ENCODE data around the gene FDX2.
"Not testable (repeated sequence)": the region's sequence is repeated elsewhere in the genome, so short reads cannot be mapped to it uniquely, and the experiment has no call there.

Gene FDX2

DNA sequence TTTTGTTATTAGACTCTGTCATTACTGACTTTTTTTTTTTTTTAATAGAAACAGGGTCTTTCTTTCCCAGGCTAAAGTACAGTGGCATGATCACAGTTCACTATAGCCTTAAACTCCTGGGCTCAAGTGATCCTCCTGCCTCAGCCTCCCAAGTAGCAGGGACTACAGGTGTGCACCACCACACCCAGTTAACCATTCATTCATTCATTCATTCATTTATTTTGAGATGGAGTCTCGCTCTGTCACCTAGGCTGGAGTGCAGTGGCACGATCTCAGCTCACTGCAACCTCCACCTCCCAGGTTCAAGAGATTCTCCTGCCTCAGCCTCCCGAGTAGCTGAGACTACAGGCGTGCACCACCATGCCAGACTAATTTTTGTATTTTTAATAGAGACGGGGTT, 33.8 kb downstream of the FDX2 start:
- not testable (repeated sequence) for DNase-seq

- DNase-seq = no peak
Measured at GRCh38 chr19:10279737-10280442, 35.9 kb downstream of the FDX2 start.

DNA sequence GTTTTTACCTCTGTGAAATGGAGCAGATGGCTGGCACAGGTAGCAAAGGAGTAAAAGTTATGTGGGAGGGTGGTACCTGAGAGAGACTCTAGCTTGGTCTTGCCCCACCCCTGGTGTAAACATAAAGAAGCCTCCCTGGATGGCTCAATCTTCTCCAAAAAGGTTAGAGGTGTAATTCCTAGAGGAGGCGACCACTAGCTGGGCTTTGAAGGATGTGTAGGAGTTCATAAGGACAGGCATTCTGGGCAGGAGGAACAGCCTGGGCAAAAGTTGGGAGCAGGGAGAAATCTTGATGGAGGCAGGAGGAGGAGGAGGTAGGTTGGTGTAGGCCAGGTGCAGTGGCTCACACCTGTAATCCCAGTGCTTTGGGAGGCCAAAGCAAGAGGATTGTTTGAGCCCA, 36.9 kb downstream of the FDX2 start:
- DNase-seq = no peak

DNA sequence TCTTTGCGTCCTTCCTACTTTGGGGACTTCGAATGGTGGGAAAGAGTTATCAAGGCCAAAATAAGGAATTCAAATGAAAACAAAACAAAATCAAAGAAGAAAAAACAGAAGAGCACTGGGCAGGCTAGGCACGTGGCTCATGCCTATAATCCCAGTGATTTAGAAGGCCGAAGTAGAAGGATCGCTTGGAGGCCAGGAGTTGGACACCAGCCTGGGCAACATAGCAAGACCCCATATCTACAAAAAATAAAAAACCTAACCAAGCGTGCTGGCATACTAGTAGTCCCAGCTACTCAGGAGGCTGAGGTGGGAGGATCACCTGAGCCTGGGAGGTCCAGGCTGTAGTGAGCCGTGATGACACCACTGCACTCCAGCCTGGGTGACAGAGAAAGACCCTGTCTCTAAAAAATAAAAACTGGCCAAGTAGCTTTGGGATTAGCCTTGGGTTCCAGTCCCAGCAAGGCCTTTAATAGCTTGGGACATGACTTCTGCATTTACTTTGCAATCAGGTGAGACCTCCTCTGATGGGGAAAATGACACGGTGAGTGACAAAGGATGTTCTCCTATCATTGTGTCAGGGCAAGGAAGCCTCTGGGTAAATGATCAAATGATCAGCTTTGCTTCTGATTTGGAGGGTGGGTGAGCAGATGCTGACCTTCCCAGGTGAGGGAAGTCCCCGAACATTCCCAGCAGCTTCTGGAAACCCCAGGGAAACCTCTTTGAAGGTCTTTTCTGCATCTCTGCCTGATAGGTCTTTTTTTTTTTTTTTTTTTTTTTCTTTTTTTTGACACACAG, 37.8 kb downstream of the FDX2 start:
- DNase-seq = no peak

GRCh38 chr19:10274589-10274988, 41.2 kb downstream of the FDX2 start:
- DNase-seq = no peak

DNA sequence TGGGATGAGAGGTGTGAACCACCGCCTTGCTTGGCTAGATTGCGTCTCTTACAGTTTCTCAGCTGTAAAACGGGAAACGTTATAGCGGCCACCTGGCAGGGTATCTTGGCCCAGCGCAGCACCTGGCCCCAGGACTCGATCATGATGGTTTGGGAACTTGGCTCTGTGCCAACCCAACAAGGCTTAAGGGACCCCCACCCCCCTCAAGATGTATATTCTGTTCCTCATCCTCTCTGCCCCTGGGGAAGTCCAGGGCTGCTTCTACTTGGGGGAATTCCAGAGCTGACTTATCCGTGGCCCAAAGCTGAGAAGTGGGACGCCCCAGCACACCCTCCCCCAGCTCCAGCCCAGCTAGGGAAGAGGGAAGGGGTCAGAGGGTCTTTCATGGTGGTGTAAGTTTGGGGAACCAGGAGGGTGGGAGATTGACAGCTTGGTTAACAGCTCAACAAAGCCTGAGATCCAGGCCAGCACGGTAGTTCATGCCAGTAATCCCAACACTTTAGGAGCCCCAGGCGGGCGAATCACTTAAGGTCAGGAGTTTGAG, 44.2 kb downstream of the FDX2 start:
- no peak for DNase-seq

DNA sequence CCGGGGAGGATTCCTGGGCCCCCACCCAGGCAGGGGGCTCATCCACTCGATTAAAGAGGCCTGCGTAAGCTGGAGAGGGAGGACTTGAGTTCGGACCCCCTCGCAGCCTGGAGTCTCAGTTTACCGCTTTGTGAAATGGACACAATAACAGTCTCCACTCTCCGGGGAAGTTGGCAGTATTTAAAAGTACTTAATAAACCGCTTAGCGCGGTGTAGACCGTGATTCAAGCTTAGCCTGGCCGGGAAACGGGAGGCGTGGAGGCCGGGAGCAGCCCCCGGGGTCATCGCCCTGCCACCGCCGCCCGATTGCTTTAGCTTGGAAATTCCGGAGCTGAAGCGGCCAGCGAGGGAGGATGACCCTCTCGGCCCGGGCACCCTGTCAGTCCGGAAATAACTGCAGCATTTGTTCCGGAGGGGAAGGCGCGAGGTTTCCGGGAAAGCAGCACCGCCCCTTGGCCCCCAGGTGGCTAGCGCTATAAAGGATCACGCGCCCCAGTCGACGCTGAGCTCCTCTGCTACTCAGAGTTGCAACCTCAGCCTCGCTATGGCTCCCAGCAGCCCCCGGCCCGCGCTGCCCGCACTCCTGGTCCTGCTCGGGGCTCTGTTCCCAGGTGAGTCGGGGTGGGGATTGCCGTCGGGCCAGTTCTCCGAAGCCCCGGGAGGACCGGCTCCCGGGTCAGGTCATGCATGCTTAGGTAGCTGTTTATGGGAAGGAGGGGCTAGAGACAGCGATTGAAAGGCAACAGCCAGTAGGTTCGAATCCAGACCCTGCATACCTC, 45.0 kb downstream of the FDX2 start, which contains the start of gene ICAM1:
TSS of gene ICAM1 (plus strand) at position 505 of the 779 bp plus-strand sequence. CDS start at position 545, 40 bp downstream.
- peak; percentile 65 for DNase-seq

- peak; percentile 56 for DNase-seq
Measured at GRCh38 chr19:10270180-10270615, 45.6 kb downstream of the FDX2 start.

DNA sequence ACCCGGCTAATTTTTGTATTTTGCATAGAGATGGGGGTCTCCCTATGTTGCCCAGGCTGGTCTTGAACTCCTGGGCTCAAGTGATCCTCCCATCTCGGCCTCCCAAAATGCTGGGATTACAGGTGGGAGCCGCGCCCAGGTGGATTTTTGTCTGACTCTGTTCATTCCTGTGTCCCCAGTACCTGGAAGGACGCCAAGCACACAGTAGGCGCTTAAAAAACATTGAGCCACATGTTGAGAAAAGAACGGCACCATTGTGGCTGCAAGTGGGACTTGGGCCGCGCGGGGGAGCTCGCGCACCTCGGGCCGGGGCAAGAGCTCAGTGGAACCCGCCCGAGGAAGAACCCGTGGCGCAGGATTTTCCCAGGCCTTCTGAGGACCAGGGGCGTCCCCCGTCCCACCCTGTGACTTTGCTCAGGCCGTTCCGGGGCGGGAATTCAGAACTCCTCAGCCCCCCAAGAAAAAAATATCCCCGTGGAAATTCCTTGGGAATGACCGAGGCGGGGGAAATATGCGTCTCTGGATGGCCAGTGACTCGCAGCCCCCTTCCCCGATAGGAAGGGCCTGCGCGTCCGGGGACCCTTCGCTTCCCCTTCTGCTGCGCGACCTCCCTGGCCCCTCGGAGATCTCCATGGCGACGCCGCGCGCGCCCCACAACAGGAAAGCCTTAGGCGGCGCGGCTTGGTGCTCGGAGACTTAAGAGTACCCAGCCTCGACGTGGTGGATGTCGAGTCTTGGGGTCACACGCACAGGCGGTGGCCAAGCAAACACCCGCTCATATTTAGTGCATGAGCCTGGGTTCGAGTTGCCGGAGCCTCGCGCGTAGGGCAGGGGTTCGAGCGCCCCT, 46.3 kb downstream of the FDX2 start:
- DNase-seq = peak; percentile 88

DNA sequence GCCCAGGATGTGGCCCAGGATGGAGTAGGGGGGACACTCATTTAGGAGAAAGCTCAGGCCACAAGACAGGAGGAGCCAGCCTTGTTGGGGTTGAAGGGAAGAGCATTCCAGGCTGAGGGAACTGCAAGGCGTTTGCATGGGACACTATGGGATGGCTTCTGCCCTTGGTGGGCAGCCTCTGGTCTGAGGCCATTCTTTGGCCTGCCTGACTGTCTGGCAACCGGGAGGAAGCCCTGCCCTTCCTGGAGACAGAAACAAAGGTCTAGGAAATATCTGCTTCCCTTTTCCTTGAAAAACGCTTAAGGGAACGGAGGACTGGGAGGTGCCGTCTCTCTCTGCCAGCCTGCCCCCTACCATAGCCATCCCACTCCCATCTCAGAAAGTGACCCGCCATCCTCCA, 47.7 kb downstream of the FDX2 start:
- DNase-seq = no peak

DNA sequence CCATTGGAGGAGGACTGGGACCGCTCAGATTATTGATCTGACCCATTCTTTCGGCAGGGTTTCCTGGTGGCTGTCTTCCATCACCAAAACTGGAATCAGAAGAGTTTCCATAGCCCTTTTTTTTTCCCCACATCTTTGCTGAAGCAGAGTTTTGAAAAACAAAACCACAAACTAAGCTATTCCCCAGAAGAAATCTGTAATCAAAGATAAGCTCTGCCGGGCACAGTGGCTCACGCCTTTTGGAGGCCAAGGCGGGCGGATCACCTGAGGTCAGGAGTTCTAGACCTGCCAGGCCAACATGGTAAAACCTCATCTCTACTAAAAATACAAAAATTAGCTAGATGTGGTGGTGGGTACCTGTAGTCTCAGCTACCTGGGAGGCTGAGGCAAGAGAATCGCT, 49.1 kb downstream of the FDX2 start:
- no peak for DNase-seq

DNA sequence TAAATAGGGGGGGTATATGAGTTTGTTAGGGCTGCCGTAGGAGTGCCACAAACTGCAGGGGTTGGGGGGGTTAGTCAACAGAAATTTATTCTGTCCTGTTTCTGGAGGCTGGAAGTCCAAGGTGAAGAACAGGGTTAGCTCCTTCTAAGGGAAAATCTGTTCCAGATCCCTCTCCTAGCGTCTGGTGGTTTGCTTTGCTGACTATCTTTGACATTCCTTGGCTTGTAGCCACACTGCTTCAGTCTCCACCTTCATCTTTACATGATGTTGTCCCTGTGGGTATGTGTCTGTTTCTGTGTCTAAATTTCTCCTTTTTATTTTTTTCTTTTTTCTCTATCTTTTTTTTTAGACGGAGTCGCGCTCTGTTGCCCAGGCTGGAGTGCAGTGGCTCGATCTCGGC, 53.0 kb downstream of the FDX2 start:
- DNase-seq = no peak

GRCh38 chr19:10260141-10260584, 55.7 kb downstream of the FDX2 start:
- peak; percentile 58 for DNase-seq

All from stimulated activated CD4-positive, alpha-beta T cell treated with anti-CD3 and anti-CD28 coated beads, Interleukin-12 subunit alpha, Interleukin-12 subunit beta, amount 100 ng/mL, for 4 hours (primary cell).